ENCODE results near the gene VAV2.

The VAV2 gene

DNA sequence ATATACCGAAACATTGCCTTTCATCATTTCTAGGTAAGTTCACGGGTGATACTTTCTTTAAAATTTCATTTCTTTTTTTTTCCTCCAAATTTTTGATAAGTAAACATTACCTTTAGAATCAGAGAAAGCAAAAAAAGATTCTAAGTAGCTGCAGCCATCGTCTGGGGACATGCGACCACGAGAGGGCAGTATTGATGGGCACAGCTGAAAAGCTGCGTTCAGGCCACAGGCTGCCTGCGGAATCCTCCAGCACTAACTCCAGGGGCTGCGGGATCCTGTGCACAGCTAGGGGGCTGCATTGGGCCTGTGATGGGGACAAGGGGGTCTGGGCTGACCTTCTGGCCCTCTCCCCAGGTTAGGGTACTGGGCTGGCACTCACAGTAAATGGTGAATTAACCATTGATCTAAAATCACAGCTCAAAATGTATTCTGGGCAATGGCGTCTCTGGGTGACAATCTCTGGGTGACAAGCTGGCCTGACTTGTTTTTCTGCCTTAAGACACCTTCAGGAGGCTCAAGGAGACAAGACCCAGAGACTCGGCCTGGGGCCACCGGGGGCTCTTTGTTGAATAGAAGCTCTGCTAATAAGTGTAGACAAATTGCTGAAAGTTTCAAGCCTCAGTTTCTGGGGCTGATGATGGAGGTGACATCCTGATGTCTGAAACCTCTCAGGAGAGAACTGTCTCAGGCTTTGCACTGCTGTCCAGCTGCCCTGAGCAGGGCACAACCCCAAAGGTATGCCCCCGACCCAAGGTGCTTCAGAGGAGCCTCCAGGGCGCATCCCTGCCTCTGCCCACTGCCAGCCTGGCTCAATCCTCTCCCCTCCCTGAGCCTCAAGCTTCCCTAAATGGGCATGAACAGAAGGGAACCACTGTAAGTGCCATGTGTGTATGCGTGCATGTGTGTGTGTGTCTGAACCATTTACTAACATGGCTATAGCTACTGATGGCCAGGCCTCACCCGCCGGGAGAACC is 209.7 kb downstream of the VAV2 start:
- DNase-seq (ENCODE audit: low read depth in 2 of 2): peak; percentile 36

DNA sequence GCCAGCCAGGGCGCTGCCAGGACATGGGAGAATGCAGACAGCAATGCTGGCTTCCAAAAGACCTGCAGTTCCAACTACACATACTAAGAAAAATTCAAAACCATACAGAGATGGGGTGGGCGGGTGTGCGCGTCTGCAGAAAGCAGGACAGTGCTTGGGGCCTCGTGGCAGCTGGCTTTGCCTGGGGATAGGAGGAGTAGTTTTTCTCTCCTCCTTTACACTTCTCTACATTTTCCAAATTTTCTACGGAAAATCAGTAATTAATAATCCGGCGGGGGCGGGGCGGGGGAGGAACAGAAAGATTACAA is 210.3 kb downstream of the VAV2 start:
- no peak for DNase-seq (ENCODE audit: low read depth in 2 of 2)

DNA sequence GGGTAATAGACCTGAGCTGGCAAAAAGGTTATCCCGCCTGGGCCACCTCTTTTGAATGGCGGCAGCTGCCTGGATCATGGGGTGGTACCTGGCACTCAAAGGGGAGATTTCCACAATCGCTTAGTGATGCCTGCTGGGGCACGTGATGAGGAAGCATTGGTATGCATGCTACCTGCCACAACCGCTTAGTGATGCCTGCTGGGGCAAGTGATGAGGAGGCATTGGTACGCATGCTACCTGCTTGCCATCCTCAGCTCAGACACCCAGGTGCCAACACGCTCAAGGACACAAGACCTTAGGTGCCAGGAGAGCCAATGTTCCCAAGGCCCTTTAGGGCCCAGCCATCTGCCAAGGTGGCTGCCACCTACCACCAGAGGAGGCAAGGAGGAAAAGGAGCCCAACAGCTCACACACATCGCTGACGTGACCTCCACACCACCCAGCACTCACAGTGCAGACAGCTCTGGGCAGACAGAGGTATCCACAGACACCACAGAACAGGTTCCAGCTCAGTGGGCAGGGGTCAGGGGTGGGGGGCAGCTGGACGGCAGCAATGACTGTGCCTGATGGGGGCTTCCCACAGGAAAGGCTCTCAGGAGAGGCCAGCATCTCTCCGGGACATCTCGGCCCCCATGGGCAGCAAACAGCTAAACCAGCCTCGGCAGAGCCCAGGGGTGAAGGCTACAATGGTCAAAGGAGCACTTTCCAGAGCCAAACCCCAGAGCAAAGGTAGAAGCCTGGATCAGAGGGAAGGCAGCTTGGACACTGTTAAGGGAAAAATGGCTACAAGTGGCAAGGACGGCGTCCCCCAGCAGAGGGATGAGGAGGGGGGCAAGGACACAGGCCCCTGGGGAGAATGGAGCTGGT is 210.9 kb downstream of the VAV2 start:
- DNase-seq (ENCODE audit: low read depth in 2 of 2): no peak

DNA sequence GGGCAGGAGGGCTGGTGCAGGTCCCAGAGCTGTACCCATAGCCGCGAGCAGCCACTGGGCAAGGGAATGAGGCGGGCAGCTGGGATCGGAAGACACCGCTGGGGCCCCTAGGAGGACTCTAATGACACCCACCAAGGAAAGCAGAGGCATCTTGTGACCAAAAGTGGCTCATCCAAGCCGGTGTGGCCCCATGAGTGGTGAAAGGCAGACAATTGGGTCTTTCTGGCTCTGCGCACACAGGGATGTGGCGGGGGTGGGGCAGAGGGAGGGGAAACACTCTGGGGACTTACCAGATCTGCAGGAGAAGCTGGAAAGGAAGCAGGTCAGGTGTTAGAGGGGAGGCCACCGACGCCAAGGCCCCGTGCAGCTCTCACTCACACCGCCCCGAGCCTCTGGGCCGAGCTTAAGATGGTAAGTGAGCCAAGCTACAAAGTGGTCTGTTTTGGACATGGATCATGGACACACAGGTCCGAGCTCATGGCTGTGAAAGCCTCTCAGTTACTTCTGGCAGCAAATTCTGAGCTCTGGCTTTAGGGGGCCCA is 211.6 kb downstream of the VAV2 start:
- DNase-seq (ENCODE audit: low read depth in 2 of 2): no peak

DNA sequence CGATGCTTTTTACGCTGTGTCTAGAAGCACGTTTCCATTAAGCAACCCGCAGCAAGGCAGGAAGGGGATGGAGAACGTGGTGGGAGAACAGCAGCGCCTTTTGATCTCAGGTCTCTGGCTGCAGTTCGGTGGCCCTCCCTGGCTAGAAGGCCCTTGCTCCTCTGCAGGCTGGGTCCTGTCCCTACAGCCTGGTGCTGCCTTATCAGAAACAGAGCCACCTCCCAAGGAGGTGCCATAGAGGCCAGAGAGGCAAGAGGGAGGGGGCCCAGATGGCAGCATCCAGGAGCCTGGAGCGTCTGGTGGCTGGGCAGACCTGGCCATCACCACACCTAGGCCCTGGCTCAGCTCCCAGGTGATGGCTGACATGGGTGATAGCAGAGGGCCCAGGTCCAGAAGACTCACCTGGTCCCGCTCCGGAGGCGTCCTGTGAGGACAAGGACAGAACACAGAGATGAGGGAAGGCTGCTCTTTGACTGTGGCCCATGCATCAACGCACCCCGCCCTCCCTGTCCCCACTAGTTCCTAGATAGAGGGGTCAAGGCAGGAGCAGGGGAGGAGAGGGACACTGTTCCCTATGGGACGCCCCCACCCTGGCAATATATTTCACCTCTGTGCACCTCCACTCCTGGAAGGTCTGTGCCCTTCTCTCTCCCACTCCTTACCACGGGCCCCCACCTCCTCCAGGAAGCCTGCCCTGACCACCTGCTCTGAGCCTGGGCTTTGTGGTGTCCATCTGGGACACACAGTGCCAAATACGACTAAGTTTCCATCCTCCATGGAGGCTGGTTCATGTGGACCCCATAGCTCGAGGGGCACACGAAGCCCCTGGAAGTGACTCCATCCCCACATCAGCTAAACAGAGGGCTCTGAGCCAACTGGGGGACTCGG is 212.4 kb downstream of the VAV2 start:
- no peak for DNase-seq (ENCODE audit: low read depth in 2 of 2)

DNA sequence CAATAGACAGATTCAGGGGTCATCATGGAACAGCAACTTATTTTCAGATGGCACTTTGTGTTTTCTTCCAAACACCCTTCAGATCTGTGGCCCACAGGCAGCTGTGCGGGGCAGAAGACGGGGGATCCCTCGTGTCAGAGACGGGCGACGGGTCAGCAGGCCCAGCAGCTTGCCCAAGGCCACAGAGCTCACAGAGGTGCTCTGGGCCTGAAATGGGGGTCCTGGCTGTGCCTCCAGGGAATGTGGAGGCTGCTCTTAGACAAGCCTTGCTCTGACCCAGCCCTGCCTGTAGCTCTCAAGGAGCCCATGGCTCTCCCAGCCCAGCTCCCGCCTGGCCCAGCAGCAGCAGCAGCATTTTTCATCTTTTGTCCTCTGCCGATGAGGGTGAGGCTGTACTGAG is 213.0 kb downstream of the VAV2 start:
- DNase-seq (ENCODE audit: low read depth in 2 of 2): no peak

DNA sequence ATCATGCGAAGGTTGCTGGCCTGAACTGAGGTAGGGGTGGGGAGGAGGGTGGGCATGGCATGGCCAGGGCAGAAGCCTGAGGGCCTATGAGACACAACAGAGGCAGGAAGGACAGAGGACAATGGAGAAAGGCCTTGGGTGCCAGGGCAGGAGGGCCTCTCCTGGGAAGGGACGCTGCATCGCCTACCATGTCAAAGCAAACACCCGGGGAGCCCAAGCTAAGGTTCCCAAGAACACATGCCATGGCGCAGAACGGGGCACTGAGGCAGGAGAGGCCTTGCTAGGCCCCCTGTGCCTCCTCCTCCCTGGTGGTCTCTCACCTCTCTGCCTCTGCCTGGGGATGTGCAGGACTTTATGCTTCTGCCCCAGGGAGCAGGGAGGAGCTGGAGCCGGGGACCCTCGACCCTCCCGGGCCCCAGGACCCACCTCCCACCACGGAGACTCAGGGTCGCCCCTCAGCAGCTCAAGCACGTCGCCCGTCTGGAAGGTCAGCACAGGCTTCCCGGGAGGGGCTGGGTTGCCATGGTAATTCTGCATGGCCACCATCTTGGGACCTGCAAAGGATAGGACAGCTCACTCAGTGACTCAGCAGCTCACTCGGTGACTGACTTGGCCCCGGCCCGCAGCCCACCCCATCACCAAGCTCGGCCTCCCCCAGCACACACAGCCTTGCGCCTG is 213.6 kb downstream of the VAV2 start:
- DNase-seq (ENCODE audit: low read depth in 2 of 2): no peak

DNA sequence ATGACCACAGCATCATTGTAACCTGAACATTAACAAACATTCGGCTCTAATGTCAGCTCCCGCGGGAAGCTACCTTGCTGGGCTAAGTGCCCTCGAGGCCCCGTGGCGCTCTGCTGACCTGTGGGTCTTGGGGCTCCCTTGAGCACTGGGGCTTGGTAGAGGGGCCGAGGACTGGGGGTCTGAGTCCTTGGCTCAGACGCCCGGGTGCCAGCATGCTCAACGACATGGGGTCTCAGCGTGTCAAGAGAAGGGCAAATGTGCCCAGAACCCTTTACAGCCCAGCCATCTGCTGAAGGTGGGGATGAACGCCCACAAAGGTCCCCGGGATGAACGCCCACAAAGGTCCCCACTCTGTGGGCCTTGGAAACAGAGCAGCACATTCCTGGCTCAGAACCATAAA is 214.3 kb downstream of the VAV2 start:
- no peak for DNase-seq (ENCODE audit: low read depth in 2 of 2)

DNA sequence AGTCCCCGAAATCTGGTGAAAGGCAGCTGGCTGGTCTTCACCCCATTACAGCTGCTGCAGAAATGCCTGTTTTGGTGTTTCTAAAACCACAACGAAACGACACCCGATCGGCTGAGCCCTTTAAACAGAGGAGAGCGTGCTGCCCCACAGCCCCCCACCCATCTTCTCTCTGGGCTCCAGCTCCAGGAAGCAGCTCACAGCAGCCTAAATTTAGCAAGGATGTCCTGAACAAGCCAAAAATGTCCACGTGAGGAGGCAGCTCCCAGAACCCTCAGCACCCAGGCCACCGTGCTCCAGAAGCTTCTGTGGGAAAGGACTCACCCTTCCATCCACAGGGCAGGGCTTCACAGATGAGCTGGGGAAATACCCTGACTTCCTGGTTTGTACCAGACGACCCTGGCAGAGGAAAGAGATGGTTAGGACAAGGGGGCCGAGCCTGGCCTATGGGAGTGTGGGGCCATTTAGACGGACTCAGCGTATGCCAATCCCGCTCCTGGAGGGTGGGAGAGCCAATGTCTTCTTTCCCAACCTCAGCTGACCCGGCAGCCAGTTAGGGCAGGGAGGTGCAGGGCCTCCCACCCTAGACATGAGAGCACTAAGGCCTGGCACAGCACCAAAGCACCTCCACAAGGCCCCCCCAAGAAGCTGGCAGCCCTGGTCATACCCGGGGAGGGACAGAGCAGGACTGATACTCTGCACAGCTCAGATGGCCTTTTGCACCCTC is 214.9 kb downstream of the VAV2 start:
- no peak for DNase-seq (ENCODE audit: low read depth in 2 of 2)

DNA sequence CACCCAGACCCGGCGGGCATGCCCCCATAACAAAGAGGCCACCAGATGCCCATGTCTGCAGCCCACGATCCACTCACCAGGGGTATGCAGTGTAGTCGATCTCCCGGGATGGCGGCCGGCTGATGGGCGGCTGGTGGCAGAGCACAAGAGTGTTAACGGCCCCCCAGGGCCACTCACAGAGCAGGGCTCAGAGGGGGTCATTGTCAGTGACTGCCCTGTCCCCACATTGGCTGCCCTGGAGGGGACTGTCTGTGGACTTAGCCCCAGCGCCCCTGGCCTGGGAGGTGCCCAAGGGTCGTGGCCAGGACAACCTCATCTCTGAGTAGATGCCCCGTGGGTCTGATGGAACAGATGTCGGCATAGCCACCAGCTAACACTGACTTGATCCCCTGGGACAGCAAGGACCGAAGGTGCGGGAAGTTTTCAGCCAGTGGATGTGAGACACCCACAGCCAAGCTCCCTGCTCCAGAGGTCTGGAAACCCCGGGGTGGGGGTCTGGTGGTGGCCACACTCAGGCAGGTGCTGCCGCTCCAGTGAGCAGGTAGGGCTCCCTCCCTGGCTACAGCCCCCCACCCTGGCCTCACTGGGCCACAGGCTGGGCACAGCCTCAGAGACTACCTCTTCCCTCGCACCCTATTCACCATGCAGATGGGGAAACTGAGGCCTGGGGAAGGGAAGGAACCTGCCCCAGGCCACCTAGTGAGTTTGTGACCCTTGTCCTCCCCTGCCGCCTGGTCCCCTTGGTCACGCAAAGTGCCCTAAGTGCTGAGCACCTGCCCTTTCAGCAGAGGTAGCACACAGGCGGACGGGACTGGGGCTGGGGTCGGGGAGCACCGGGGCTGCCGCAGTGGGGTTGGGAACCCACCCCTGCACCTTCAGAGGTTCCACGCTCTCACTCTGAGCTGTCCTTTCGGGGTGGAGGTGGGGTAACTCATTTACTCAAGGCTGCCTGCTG is 215.9 kb downstream of the VAV2 start:
- no peak for DNase-seq (ENCODE audit: low read depth in 2 of 2)

DNA sequence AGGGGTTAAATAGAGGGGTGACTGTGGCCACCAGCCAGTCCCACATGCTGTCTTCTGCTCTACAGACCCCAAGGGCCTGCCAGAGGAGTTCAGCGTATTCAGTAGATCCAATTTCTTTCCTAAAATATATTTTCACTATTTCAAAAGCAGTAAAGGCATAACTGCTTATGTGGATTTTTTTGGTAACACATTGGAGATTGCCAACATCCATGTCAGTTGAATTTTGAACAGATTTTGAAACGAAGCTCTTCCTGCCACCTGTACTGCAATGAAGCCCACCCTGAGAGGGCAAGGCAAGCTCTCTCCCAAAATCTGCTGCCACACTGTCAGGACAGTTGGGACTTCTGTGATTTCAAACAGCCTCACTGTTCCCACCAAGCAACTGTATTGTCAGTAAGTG is 216.8 kb downstream of the VAV2 start:
- DNase-seq (ENCODE audit: low read depth in 2 of 2): no peak

DNA sequence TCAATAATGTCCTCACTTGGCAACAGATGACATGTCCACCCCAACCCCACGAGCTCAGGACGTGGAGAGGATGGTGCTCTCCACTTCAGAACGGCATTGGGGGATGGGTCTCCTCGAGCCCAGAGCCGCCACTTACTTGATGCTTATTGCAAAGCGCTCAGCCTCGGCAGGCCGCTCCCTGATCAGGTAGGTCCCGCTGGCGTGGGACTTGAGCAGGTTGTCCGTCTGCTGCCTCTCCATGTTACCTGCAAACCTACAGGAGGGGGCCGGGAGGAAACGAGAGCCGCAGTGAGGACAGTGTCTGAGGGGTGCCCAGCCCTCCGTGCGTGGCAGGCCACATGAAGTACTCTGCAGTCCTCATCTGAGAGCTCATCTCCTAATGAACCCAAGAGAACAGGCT is 217.3 kb downstream of the VAV2 start:
- DNase-seq (ENCODE audit: low read depth in 2 of 2): no peak

DNA sequence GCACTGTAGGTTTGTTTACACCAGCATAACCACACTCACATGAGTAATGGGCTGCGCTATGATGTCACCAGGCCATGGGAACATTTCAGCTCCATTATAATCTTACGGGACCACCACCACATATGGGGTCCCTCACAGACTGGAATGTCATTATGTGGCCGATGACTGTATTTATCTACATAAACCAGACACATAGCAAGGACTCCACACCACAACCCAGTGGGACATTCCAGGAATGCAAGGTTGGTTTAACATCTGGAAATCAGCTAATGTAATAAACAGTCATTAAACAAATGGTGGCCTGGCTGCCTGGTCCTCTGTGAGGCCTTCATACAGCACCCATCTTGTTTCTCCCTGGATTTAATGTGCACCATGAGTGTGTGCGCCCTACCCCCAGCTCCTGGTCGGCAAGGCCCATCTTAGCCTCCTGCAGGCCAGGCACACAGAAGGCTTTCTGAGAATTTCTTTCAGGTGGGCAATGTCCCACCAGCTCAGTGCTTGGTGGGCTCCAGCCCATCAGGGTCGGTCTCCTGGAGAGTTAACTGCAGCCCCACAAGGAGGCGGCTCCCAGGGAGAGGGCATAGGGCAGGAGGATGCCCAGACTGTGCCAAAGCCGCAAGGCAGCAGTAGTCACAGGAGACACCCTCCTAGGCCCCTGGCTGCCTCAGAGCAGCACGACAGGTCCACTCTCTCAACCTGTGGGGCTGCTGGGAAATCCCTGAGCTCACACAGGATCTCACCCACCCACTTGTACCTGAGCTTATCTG is 218.1 kb downstream of the VAV2 start:
- DNase-seq (ENCODE audit: low read depth in 2 of 2): no peak

DNA sequence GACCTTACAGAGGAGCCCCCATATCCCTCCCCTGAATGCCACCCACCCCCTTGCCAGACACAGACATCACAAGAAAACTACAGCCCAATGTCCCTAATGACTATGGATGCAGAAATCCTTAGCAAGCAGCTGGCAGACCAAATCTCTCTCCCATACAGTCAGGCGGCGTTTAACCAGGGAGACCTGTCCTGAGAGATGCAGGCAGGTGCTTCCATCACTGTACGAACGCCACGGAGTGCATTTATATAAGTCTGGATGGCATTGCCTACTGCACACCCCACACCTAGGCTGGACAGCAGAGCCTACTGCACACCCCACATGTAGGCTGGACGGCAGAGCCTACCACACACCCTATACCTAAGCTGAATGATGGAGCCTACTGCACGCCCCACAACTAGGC is 219.5 kb downstream of the VAV2 start:
- DNase-seq (ENCODE audit: low read depth in 2 of 2): no peak

DNA sequence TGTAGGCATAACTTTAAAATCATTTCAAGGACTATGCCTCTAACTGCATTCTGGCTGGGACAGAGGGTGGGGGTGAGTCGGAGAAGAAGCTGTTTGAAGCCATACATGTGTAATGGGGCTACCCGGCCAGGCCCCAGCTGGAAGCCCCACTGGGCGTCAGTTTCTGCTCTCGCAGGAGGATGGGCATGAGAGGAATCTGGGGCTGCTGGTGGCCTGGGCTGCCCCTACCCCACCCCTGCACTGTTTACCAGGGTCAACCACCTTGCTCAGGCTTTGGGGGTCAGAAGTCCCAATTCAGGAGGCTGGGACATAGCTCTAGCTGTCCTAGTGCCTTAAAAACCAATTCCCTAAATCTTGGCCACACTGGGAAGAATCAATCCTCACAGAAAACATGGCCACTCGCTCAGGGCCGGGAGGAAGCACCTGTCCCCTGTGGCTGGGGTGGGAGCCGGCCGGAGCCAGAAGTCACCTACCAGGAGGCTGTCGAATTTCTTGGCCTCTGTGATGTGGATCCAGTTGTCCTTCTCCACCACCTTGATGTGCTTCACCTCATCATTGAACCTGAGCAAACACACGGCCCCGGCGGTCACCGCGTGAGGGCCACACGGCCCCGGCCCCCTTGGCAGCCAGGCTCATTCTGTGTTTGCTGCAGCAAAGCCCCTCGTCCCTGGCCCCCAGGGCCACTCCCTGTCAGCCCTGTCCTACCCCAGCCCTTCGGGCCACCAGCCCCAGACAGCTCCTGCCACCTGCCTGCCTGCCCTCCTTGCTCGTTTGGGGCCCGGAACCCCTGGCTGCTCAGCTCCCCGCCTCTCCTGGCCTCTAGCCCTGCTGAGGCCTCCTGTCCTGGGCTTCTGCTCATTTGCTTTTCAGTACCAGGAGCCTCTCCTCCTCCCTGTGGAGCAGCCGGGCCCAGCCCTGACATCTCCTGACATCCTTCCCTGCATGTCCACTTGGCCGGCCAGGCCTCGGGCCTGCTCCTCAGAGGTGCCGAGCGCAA is 220.3 kb downstream of the VAV2 start:
- no peak for DNase-seq (ENCODE audit: low read depth in 2 of 2)

DNA sequence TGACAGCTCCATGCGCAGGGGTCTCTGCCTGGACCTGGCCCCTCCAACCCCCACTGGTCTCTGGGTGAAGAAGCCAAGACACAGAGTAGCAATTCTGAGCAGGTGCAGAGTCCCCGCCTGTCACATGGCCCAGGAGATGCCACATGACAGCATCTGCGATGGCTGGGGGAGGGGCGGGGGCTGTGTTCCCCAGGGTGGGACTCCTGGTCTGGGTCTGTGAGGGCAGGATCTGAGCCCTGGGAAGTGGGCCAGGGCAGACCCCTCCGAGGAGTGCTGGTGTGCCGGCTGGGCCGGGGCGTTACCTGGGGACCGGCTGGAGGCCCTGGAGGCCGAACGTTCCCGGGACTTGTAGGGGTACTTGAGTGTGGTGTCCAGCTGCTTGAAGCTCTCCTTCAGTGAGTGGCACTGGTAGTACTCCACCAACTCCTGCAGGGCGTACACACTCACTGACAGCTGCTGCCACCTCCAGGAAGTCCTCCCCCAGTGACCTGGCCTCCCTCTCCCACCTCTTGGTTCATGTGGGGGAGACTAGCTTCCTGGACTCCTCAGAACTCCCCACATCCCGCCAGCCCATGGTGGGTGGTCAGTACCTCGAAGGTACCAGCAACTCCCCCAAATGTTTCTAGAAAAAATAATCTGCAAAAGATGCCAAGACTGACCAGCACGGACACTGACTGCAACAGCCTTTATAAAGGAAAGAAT is 221.9 kb downstream of the VAV2 start:
- DNase-seq (ENCODE audit: low read depth in 2 of 2): no peak

All from stimulated activated CD8-positive, alpha-beta memory T cell treated with anti-CD3 and anti-CD28 coated beads, Interleukin-15, amount 100 ng/mL, for 48 hours (primary cell).